ENCODE results near the gene PPP1R1C.
"Not testable (repeated sequence)": the region's sequence is repeated elsewhere in the genome, so short reads cannot be mapped to it uniquely, and the experiment has no call there.

The PPP1R1C gene

DNA sequence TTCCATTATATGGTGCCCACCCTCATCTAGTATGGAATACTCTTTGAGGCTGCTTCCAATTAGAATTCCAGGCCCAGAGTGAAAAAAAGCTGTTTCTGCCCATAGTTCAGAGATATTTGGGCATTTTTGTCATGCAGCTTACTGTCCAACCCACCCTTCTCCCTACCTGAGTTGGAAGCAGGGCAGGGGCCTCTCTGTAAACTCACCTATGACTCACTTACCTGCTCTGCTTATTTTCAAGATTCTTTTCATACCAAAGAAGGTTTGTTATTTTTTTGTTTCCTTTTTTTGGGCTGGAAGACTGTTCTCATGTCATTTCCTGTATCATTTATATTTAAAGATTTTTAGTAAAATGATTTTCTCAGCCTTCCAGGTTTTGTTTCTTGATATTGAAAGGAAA lies 38.4 kb upstream of the PPP1R1C start:
- TF ChIP-seq, protein P1, sequence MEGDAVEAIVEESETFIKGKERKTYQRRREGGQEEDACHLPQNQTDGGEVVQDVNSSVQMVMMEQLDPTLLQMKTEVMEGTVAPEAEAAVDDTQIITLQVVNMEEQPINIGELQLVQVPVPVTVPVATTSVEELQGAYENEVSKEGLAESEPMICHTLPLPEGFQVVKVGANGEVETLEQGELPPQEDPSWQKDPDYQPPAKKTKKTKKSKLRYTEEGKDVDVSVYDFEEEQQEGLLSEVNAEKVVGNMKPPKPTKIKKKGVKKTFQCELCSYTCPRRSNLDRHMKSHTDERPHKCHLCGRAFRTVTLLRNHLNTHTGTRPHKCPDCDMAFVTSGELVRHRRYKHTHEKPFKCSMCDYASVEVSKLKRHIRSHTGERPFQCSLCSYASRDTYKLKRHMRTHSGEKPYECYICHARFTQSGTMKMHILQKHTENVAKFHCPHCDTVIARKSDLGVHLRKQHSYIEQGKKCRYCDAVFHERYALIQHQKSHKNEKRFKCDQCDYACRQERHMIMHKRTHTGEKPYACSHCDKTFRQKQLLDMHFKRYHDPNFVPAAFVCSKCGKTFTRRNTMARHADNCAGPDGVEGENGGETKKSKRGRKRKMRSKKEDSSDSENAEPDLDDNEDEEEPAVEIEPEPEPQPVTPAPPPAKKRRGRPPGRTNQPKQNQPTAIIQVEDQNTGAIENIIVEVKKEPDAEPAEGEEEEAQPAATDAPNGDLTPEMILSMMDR (IDR thresholded peaks at IDR 0.05; ENCODE audit: extremely low read depth, missing control alignments): no peak
- no peak for DNase-seq (ENCODE audit: low spot score)

DNA sequence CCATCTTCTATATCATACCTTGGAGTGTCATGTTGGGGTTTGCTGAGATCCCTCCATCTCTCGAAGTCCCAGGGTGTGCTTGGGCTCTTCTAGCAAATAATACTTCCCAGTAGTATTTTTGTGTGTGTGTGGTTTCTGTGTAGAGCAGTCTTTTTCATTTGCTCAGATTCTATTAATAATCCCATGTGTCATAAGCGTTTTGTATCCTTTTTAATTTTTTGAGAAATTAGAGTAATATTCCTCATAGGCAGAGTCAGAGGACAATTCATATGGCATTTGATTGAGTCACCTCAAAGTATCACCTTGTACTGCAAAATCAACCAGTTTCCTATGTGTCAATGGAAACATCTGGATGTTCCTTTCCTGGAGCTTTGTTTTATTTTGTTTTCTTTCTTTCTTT lies 37.4 kb upstream of the PPP1R1C start:
- no peak for DNase-seq (ENCODE audit: low spot score)
- TF ChIP-seq, protein P1 (IDR thresholded peaks at IDR 0.05; ENCODE audit: extremely low read depth, missing control alignments): no peak

DNA sequence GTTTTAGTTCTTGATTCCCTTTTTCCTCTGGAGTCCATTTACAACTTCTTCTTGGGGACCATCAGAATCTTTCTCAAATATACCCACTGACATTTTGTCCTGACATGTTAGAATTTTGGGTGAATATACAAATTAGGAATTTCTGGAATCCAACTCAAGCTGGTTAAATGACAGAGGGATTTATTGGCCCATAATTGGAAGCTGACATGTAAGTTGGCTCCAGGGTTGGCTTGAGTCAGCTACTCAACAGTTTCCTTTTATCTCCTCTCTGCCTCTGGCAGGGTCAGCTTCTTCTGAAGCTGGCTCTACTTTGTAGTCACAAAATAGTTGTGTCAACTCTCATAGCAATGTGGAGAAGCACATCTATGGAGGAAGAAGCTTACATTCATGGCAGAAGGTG lies 36.6 kb upstream of the PPP1R1C start:
- TF ChIP-seq, protein P1 (IDR thresholded peaks at IDR 0.05; ENCODE audit: extremely low read depth, missing control alignments): no peak
- DNase-seq (ENCODE audit: low spot score): no peak

DNA sequence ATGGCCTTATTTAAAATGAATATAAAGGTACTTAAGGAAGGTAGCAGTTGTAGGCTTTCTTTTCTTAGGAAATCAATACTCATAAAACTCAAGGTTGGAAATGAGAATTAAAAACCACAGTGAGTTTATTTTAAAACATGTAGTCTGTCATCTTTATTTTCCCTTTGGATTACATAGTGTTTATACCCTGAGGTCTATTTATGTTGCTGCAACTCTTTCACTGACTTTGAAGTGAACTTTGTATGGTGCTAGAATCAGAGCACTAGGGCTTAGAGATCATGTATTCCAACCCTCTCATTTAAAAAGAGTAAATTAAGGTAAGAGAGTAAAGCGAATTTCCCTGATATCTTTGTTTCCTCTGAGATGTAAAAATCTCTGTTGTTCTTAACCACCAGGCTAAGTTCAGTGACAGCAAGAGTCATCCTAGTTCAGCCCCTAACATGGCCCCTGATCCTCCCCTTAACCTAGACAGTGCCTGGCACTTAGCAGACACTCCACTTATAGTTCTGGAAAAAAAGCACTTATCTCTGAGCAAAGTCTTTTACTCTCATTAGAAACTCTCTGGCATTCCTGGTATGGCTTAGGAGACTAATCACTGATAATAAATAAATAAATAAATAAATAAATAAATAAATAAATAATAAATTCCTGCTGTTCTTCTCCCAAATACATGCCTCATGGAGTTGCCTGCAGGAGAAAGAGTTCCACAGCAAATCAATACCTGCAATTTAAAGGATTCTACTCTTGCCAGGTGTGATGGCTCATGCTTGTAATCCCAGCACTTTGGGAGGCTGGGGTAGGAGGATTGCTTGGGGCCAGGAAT lies 33.0 kb upstream of the PPP1R1C start:
- TF ChIP-seq, protein P1 (IDR thresholded peaks at IDR 0.05; ENCODE audit: extremely low read depth, missing control alignments): no peak
- DNase-seq (ENCODE audit: low spot score): no peak

DNA sequence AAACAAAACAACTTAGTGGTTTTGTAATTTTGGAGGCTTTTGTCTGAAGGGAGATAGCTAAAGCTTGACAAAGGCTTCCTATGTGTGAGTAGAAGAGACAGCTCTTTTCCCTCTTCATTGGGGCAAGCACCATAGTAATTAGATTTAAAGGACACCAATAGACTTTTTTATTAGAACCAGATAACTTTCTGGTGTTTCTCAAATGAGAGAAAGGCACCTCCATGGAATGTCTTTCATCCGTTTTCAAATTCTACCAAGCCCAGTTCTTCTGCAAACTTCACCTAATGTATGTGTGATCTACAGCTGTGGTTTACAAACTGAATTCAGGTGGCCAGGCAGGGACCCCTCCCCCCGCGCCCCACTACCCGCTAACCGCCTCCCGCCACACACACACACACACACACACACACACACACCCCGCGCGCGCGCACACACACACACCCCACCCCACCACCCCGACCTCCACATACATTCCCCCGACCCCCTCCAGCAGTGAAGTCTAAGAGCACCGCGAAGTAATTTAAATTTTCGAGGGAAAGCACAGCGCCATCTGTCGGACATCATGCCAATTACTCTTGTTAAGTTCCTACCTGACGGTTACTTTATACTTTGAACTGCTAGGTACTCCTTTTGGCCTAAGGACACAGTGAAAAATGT lies 31.6 kb upstream of the PPP1R1C start:
- peak; percentile 82 for DNase-seq (ENCODE audit: low spot score)
- TF ChIP-seq, protein P1 (IDR thresholded peaks at IDR 0.05; ENCODE audit: extremely low read depth, missing control alignments): peak; percentile 66

DNA sequence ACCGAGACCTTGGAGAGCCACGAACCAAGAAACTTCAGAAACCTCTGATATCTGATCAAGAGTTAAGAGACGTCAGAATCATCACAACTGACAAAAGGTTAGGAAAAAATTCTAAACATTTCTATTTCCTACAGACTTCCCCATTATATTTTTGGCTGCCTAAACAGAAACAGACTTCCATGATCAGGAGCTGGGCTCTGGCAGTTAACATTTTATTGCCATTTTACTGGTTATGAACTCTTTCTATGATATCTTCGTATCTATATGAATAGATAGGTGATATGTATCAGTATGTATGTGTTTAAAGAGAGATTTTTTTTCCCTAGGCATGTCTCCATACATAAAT lies 31.1 kb upstream of the PPP1R1C start:
- TF ChIP-seq, protein P1 (IDR thresholded peaks at IDR 0.05; ENCODE audit: extremely low read depth, missing control alignments): no peak
- no peak for DNase-seq (ENCODE audit: low spot score)

DNA sequence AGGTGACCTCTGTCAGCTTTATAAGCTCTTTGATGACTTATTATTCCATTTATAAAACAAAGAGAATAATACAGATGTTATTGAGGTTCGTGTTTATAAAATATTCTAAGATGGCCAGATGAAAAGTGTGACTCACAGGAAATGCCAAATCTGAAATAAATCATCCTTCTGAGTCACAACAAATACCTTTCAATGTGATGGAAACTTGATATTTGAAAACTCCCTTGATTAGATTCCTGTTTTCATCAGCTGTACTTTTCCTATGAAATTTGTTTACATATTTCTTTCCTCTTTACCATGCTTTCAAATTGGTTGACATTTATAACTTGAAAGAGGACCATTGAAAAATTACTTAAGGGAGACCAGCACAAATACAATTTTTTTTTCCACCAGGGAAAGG lies 30.6 kb upstream of the PPP1R1C start:
- no peak for DNase-seq (ENCODE audit: low spot score)

DNA sequence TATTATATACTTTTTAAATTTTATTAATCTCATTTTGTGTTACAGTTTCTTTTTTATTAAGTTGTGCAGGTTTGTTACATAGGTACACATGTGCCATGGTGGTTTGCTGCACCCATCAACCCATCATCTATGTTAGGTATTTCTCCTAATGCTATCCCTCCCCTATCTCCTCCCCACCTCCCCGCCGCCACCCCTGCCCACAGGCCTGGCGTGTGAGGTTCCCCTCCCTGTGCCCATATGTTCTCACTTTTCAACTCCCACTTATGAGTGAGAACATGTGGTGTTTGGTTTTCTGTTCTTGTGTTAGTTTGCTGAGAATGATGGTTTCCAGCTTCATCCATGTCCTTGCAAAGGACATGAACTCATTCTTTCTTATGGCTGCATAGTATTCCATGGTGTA lies 29.8 kb upstream of the PPP1R1C start:
- not testable (repeated sequence) for DNase-seq (ENCODE audit: low spot score)

More for the DNA sequence above, 30.6 kb upstream of the PPP1R1C start:
- TF ChIP-seq, protein P1 (IDR thresholded peaks at IDR 0.05; ENCODE audit: extremely low read depth, missing control alignments): no peak

Measured in GM20000 (cell line).